ENCODE measurements around the gene RHOT2. TPM values are rescaled to one million over a fixed set of nuclear protein-coding genes. Genes with fewer than 3 reads are reported as not detected.

The RHOT2 gene
- total and polyA plus RNA-seq, 9 of the 15 experiments (the other 6 are each of a cell fraction or from before 2014, with no cell fraction given), result 5.0 to 373 (median 112) TPM

GRCh38 chr16:674968-675883, 7.3 kb downstream of the RHOT2 start, which contains the start of gene RHBDL1 (continued):
- TF ChIP-seq FOXK2 (conservative IDR thresholded peaks at IDR 0.05 in 1 of 2, IDR thresholded peaks at IDR 0.05 in 1 of 2; ENCODE audit: low read depth in 2 of 2) (peak; percentile 57 to 77; a peak in 2 of 4 replicates), TAF7 (tag; IDR thresholded peaks at IDR 0.05) (no peak), DIDO1 (tag; IDR thresholded peaks at IDR 0.05; ENCODE audit: low read depth) (no peak), NFE2 (IDR thresholded peaks at IDR 0.05; ENCODE audit: low read depth) (0 out of 2 replicates have a peak, but pooled peaks have one; percentile 4), GABPB1 (CRISPR knock-in tag; IDR thresholded peaks at IDR 0.05) (peak; percentile 45; the same call in 1 of the 2 replicates), SRF (CRISPR knock-in tag; IDR thresholded peaks at IDR 0.05) (peak in 1 of 2 experiments; percentile 61; a peak in 1 of 4 replicates), SMAD3 (CRISPR knock-in tag; conservative IDR thresholded peaks at IDR 0.05) (0 out of 2 replicates have a peak, but pooled peaks have one; percentile 19), TCF7 (IDR thresholded peaks at IDR 0.05; ENCODE audit: borderline replicate concordance) (no peak), IRF2 (CRISPR knock-in tag; IDR thresholded peaks at IDR 0.05) (no peak), YY1 (IDR thresholded peaks at IDR 0.05; ENCODE audit: borderline replicate concordance in 1 of 3, control insufficient read depth in 1 of 3, extremely low read depth in 1 of 3, insufficient read depth in 3 of 3, insufficient read length in 1 of 3, insufficient replicate concordance in 2 of 3, low read depth in 1 of 3, low read length in 2 of 3) (peak in 2 of 3 experiments; percentile 5 to 13), TAF1 (IDR thresholded peaks at IDR 0.05; ENCODE audit: control insufficient read depth, extremely low read depth, insufficient read depth, low read length, severe bottlenecking) (no peak), ZNF133 (CRISPR knock-in tag; IDR thresholded peaks at IDR 0.05) (no peak), PHF8 (IDR thresholded peaks at IDR 0.05; ENCODE audit: borderline replicate concordance, low read length) (peak; percentile 42; the same call in 1 of the 2 replicates)
- TF ChIP-seq, protein P1, sequence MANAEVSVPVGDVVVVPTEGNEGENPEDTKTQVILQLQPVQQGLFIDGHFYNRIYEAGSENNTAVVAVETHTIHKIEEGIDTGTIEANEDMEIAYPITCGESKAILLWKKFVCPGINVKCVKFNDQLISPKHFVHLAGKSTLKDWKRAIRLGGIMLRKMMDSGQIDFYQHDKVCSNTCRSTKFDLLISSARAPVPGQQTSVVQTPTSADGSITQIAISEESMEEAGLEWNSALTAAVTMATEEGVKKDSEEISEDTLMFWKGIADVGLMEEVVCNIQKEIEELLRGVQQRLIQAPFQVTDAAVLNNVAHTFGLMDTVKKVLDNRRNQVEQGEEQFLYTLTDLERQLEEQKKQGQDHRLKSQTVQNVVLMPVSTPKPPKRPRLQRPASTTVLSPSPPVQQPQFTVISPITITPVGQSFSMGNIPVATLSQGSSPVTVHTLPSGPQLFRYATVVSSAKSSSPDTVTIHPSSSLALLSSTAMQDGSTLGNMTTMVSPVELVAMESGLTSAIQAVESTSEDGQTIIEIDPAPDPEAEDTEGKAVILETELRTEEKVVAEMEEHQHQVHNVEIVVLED (CRISPR knock-in tag; IDR thresholded peaks at IDR 0.05), result no peak
- TF ChIP-seq, protein P2, sequence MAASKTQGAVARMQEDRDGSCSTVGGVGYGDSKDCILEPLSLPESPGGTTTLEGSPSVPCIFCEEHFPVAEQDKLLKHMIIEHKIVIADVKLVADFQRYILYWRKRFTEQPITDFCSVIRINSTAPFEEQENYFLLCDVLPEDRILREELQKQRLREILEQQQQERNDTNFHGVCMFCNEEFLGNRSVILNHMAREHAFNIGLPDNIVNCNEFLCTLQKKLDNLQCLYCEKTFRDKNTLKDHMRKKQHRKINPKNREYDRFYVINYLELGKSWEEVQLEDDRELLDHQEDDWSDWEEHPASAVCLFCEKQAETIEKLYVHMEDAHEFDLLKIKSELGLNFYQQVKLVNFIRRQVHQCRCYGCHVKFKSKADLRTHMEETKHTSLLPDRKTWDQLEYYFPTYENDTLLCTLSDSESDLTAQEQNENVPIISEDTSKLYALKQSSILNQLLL (CRISPR knock-in tag; IDR thresholded peaks at IDR 0.05; ENCODE audit: borderline replicate concordance), result no peak

Data from K562 (cell line).